NK-92 (cell line): ENCODE measurements around the gene ST7L.
A peak's percentile ranks its signal among the peaks of the same experiment; 100 is the strongest.
"Not testable (repeated sequence)": the region's sequence is repeated elsewhere in the genome, so short reads cannot be mapped to it uniquely, and the experiment has no call there.

ENCODE experiments used
- DNase-seq: peaks from one replicate; lab custom pipeline; 2025; ENCODE audit not compliant: unreplicated experiment; lab: John Stamatoyannopoulos, UW

ST7L gene

GRCh38 chr1:112618721-112619517, at the start of gene ST7L:
ST7L (minus strand) TSS chr1:112619141; CDS start chr1:112619113, 28 bp downstream.
- DNase-seq, result no peak

GRCh38 chr1:112666946-112667345, 48.0 kb upstream of the ST7L start:
- DNase-seq, result no peak

GRCh38 chr1:112665857-112666256, 46.9 kb upstream of the ST7L start:
- DNase-seq, result no peak

GRCh38 chr1:112651205-112651604, 32.3 kb upstream of the ST7L start:
- DNase-seq, result no peak

GRCh38 chr1:112646225-112646624, 27.3 kb upstream of the ST7L start:
- no peak for DNase-seq

GRCh38 chr1:112643080-112643479, 24.1 kb upstream of the ST7L start:
- no peak for DNase-seq

GRCh38 chr1:112640437-112640836, 21.5 kb upstream of the ST7L start:
- DNase-seq, result not testable (repeated sequence)

GRCh38 chr1:112638110-112638428, 19.1 kb upstream of the ST7L start:
- DNase-seq, result no peak

GRCh38 chr1:112637254-112638109, 18.5 kb upstream of the ST7L start:
- DNase-seq, result no peak

GRCh38 chr1:112636597-112637253, 17.8 kb upstream of the ST7L start:
- DNase-seq, result no peak

GRCh38 chr1:112636056-112636455, 17.1 kb upstream of the ST7L start:
- DNase-seq, result no peak

GRCh38 chr1:112634367-112634766, 15.4 kb upstream of the ST7L start:
- DNase-seq, result no peak

GRCh38 chr1:112633628-112634027, 14.7 kb upstream of the ST7L start:
- no peak for DNase-seq

GRCh38 chr1:112629256-112629655, 10.3 kb upstream of the ST7L start:
- no peak for DNase-seq

GRCh38 chr1:112628516-112628915, 9.6 kb upstream of the ST7L start:
- no peak for DNase-seq

- no peak for DNase-seq
Measured at GRCh38 chr1:112626887-112627286, 7.9 kb upstream of the ST7L start.

- DNase-seq, result no peak
Measured at GRCh38 chr1:112626193-112626592, 7.3 kb upstream of the ST7L start.

GRCh38 chr1:112625696-112626095, 6.8 kb upstream of the ST7L start:
- no peak for DNase-seq

GRCh38 chr1:112624493-112624892, 5.6 kb upstream of the ST7L start:
- DNase-seq, result not testable (repeated sequence)

GRCh38 chr1:112620377-112620695, 1.4 kb upstream of the ST7L start:
- no peak for DNase-seq

GRCh38 chr1:112619518-112620376, 806 bp upstream of the ST7L start, which contains the start of gene CAPZA1:
CAPZA1 (plus strand) TSS chr1:112619832; CDS start chr1:112619845, 13 bp downstream.
- peak; percentile 33 for DNase-seq
